Measurements from ENCODE around the gene BAG2.

DNA sequence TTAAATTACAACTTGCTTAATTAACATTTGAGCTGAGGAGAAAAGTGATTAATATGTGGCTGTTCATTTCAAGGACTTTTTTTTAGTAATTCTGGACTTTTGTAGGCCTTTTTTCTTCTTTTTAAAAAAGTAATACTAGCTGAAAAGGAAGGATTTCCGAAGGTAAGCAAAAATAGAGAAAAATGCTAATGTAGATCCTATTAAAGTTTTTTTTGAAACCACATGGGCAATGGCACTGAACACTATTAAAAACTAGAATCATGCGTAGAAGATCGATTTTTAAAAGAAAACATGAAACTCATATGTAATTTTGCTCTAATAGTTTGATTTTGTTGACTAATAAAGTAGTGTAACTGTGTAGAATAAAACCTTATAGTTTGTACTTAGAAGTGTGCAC lies 2.4 kb downstream of the BAG2 start:
- TF ChIP-seq CTCF (IDR thresholded peaks at IDR 0.05 in 4 of 5, conservative IDR thresholded peaks at IDR 0.05 in 1 of 5), result no peak
- TF ChIP-seq POLR2A (IDR thresholded peaks at IDR 0.05), result no peak
